H9 (cell line): Measurements from ENCODE around the gene SEPTIN5. TPM values are rescaled to one million over a fixed set of nuclear protein-coding genes. Genes with fewer than 3 reads are reported as not detected.
"Not testable (repeated sequence)": the region's sequence is repeated elsewhere in the genome, so short reads cannot be mapped to it uniquely, and the experiment has no call there.

ENCODE experiments used
- DNase-seq: peaks from one replicate; pipeline ENCODE4 v3.0.0-alpha.2; 2017
- H2AFZ ChIP-seq: one replicate; pipeline ENCODE4 v1.6.1; 2013; ENCODE audit warnings: mild to moderate bottlenecking, low read length, control low read depth, moderate library complexity
- H2AK5ac ChIP-seq: 2 replicates; pipeline ENCODE4 v1.6.1; 2013; ENCODE audit warnings: low read length, control low read depth, mixed read lengths; ENCODE audit not compliant: insufficient read length
- H2BK120ac ChIP-seq: one replicate; pipeline ENCODE4 v1.6.1; 2013; ENCODE audit warnings: low read depth, mild to moderate bottlenecking, low read length, control low read depth, inconsistent platforms; ENCODE audit not compliant: poor library complexity, severe bottlenecking
- H2BK12ac ChIP-seq: 2 replicates; pipeline ENCODE4 v1.6.1; 2013; ENCODE audit warnings: low read length, control low read depth, mixed read lengths, low read depth; ENCODE audit not compliant: insufficient read length
- H2BK15ac ChIP-seq: 2 replicates; pipeline ENCODE4 v1.6.1; 2013; ENCODE audit warnings: low read depth, low read length, control low read depth
- H2BK20ac ChIP-seq: one replicate; pipeline ENCODE4 v1.6.1; 2013; ENCODE audit warnings: low read depth, mild to moderate bottlenecking, low read length, control low read depth, inconsistent platforms; ENCODE audit not compliant: poor library complexity, severe bottlenecking
- H2BK5ac ChIP-seq: 2 replicates; pipeline ENCODE4 v1.6.1; 2013; ENCODE audit warnings: low read length, control low read depth, mixed read lengths; ENCODE audit not compliant: insufficient read length
- H3K14ac ChIP-seq: 2 replicates; pipeline ENCODE4 v1.6.1; 2013; ENCODE audit warnings: low read length, control low read depth; ENCODE audit not compliant: insufficient read depth
- H3K18ac ChIP-seq: 2 replicates; pipeline ENCODE4 v1.6.1; 2013; ENCODE audit warnings: low read depth, mild to moderate bottlenecking, mixed read lengths, low read length, control low read depth; ENCODE audit not compliant: insufficient read length
- H3K23ac ChIP-seq: 2 replicates; pipeline ENCODE4 v1.6.1; 2013; ENCODE audit warnings: low read length, control low read depth, mixed read lengths, low read depth; ENCODE audit not compliant: insufficient read length
- H3K23me2 ChIP-seq: 2 replicates; pipeline ENCODE4 v1.6.1; 2013; ENCODE audit warnings: low read depth, mild to moderate bottlenecking, mixed read lengths, low read length, control low read depth; ENCODE audit not compliant: insufficient read length, poor library complexity, severe bottlenecking
- H3K27ac ChIP-seq: 2 replicates; pipeline ENCODE4 v1.5.1; 2013; ENCODE audit warnings: low read length, control low read depth, mixed read lengths, low read depth; ENCODE audit not compliant: insufficient read length
- H3K27me3 ChIP-seq: 2 replicates; pipeline ENCODE4 v1.6.1; 2013; ENCODE audit warnings: low read length, control low read depth, inconsistent platforms; ENCODE audit not compliant: insufficient read depth
- H3K4ac ChIP-seq: 2 replicates; pipeline ENCODE4 v1.6.1; 2013; ENCODE audit warnings: low read depth, mild to moderate bottlenecking, control low read depth, inconsistent platforms, low read length, moderate library complexity
- H3K4me1 ChIP-seq: 2 replicates; pipeline ENCODE4 v1.6.1; 2013; ENCODE audit warnings: low read length, control low read depth, inconsistent platforms; ENCODE audit not compliant: insufficient read depth
- H3K4me2 ChIP-seq: 2 replicates; pipeline ENCODE4 v1.6.1; 2013; ENCODE audit warnings: low read length, control low read depth, mixed read lengths; ENCODE audit not compliant: insufficient read length, insufficient read depth
- H3K56ac ChIP-seq: 2 replicates; pipeline ENCODE4 v1.6.1; 2013; ENCODE audit warnings: low read depth, mild to moderate bottlenecking, mixed read lengths, low read length, control low read depth; ENCODE audit not compliant: insufficient read length
- H3K79me1 ChIP-seq: 2 replicates; pipeline ENCODE4 v1.6.1; 2013; ENCODE audit warnings: low read depth, mild to moderate bottlenecking, moderate library complexity, low read length, control low read depth, inconsistent platforms; ENCODE audit not compliant: insufficient read depth, poor library complexity, severe bottlenecking
- H3K79me2 ChIP-seq: 2 replicates; pipeline ENCODE4 v1.6.1; 2013; ENCODE audit warnings: low read length, control low read depth, inconsistent platforms; ENCODE audit not compliant: insufficient read depth
- H3K9ac ChIP-seq: 2 replicates; pipeline ENCODE4 v1.6.1; 2013; ENCODE audit warnings: low read length, control low read depth, mixed read lengths; ENCODE audit not compliant: insufficient read length; ENCODE audit errors: extremely low read depth
- H3K9me3 ChIP-seq: one replicate; pipeline ENCODE4 v1.6.1; 2013; ENCODE audit warnings: low read depth, low read length, inconsistent platforms; ENCODE audit not compliant: control insufficient read depth
- H3T11ph ChIP-seq: one replicate; pipeline ENCODE4 v1.6.1; 2013; ENCODE audit warnings: mild to moderate bottlenecking, low read length, control low read depth, inconsistent platforms
- H4K20me1 ChIP-seq: one replicate; pipeline ENCODE4 v1.6.1; 2013; ENCODE audit not compliant: control insufficient read depth, insufficient read length, insufficient read depth
- H4K5ac ChIP-seq: 2 replicates; pipeline ENCODE4 v1.6.1; 2013; ENCODE audit warnings: low read depth, mild to moderate bottlenecking, mixed read lengths, low read length, control low read depth; ENCODE audit not compliant: insufficient read length
- H4K8ac ChIP-seq: replicated peaks from 2 replicates; pipeline ENCODE4 v1.6.1; 2013; ENCODE audit warnings: low read length, control low read depth, mixed read lengths, low read depth; ENCODE audit not compliant: insufficient read length
- H4K91ac ChIP-seq: 2 replicates; pipeline ENCODE4 v1.6.1; 2013; ENCODE audit warnings: low read depth, mild to moderate bottlenecking, moderate library complexity, mixed read lengths, low read length, control low read depth; ENCODE audit not compliant: insufficient read length
- H3K27ac Mint-ChIP-seq, 3 experiments: 2 replicates in 2 of 3; 3 replicates in 1 of 3; pipeline ENCODE4 v1.8.0; 2020 to 2021; ENCODE audit warnings: mixed read lengths in 3 of 3, mild to moderate bottlenecking in 1 of 3, moderate library complexity in 1 of 3
- H3K27me3 Mint-ChIP-seq: 2 replicates; pipeline ENCODE4 v1.8.0; 2021; ENCODE audit warnings: low read depth, mild to moderate bottlenecking, moderate library complexity, mixed read lengths
- H3K36me3 Mint-ChIP-seq, 3 experiments: 2 replicates in 2 of 3; 3 replicates in 1 of 3; pipeline ENCODE4 v1.8.0; 2020 to 2021; ENCODE audit warnings: low read depth in 3 of 3, mixed read lengths in 3 of 3; ENCODE audit not compliant: insufficient read depth in 1 of 3
- H3K4me1 Mint-ChIP-seq, 2 experiments: 2 replicates each; pipeline ENCODE4 v1.8.0; 2020; ENCODE audit warnings: mixed read lengths in 2 of 2
- H3K4me3 Mint-ChIP-seq, 2 experiments: 2 replicates in 1 of 2; 3 replicates in 1 of 2; pipeline ENCODE4 v1.8.0; 2020 to 2021; ENCODE audit warnings: mild to moderate bottlenecking in 2 of 2, mixed read lengths in 2 of 2, moderate library complexity in 1 of 2
- H3K9me3 Mint-ChIP-seq, 2 experiments: 2 replicates in 1 of 2; 3 replicates in 1 of 2; pipeline ENCODE4 v1.8.0; 2020; ENCODE audit warnings: mild to moderate bottlenecking in 2 of 2, mixed read lengths in 2 of 2, moderate library complexity in 1 of 2
- WGBS: extraction: QIAGEN DNeasy Blood & Tissue Kit; methylation state at CpG from one replicate; pipeline ENCODE4 v1.1.7; 2013; ENCODE audit warnings: missing lambda C conversion rate, low lambda C conversion rate, mixed read lengths; ENCODE audit not compliant: insufficient read length; ENCODE audit errors: extremely low coverage; 5-methylcytosine and 5-hydroxymethylcytosine counted together
- total RNA-seq: library from RNA; stranded (reverse); gene quantifications from 2 replicates; pipeline ENCODE4 v1.2.1, GENCODE V29; 2021
- TF ChIP-seq, protein P1 (sequence below): fragments of 200-600 bp; sonication (generic); conservative IDR thresholded peaks from 3 replicates; pipeline ENCODE4 v1.8.0; 2021; ENCODE audit warnings: antibody characterized with exemption, mild to moderate bottlenecking

SEPTIN5 gene
- total RNA-seq, 1 experiment from 2014 or later, result 17.8 TPM

DNA sequence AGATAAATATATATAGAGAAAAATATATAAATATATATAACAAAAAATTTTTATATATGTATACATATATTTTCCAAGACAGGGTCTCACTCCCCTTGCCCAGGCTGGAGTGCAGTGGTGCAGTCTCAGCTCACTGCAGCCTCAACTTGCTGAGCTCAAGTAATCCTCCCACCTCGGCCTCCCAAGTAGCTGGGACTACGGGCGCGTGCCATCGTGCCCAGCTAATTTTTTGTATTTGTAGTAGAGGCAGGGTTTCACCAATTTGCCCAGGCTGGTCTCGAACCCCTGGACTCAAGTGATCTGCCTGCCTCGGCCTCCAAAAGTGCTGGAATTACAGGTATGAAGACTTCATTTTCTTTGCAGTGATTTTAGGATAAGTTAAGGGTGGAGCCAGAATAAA lies 38.9 kb upstream of the SEPTIN5 start:
- Histone ChIP-seq H2AK5ac (no peak overlapping the region), H3K14ac (no peak overlapping the region), H4K8ac (no peak overlapping the region), H4K91ac (no peak overlapping the region), H3K9me3 (no peaks in the 10 kb centered on the region), H3K23me2 (no peaks in the 10 kb centered on the region), H3K23ac (no peak overlapping the region), H3K18ac (no peak overlapping the region), H3K4me1 (peaks cover 2% of the 10 kb centered on the region; the same call in 1 of the 2 replicates), H3K27me3 (no peaks in the 10 kb centered on the region), H2BK15ac (no peak overlapping the region), H3T11ph (no peak overlapping the region), H2BK20ac (no peak overlapping the region), H3K27ac (no peak overlapping the region), H3K4ac (no peak overlapping the region), H3K79me2 (no peaks in the 10 kb centered on the region), H2BK120ac (no peak overlapping the region), H3K4me2 (no peak overlapping the region), H2AFZ (no peak overlapping the region), H2BK5ac (no peak overlapping the region), H4K5ac (no peak overlapping the region), H3K79me1 (no peaks in the 10 kb centered on the region), H2BK12ac (no peak overlapping the region), H3K9ac (no peak overlapping the region), H4K20me1 (no peaks in the 10 kb centered on the region), H3K56ac (no peak overlapping the region)
- Mint-ChIP-seq H3K27ac (no peak overlapping the region), H3K27me3 (peaks cover 15% of the 10 kb centered on the region), H3K4me1 (peaks cover 6 to 9% of the 10 kb centered on the region in 2 experiments), H3K9me3 (no peaks in the 10 kb centered on the region; a peak in 2 of 5 replicates), H3K36me3 (no peaks in the 10 kb centered on the region; a peak in 2 of 7 replicates), H3K4me3 (no peak overlapping the region)
- no CpG with 5 or more reads among the region's 7 CpGs for WGBS
- DNase-seq, result no peak
- TF ChIP-seq, protein P1, sequence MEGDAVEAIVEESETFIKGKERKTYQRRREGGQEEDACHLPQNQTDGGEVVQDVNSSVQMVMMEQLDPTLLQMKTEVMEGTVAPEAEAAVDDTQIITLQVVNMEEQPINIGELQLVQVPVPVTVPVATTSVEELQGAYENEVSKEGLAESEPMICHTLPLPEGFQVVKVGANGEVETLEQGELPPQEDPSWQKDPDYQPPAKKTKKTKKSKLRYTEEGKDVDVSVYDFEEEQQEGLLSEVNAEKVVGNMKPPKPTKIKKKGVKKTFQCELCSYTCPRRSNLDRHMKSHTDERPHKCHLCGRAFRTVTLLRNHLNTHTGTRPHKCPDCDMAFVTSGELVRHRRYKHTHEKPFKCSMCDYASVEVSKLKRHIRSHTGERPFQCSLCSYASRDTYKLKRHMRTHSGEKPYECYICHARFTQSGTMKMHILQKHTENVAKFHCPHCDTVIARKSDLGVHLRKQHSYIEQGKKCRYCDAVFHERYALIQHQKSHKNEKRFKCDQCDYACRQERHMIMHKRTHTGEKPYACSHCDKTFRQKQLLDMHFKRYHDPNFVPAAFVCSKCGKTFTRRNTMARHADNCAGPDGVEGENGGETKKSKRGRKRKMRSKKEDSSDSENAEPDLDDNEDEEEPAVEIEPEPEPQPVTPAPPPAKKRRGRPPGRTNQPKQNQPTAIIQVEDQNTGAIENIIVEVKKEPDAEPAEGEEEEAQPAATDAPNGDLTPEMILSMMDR, result no peak

DNA sequence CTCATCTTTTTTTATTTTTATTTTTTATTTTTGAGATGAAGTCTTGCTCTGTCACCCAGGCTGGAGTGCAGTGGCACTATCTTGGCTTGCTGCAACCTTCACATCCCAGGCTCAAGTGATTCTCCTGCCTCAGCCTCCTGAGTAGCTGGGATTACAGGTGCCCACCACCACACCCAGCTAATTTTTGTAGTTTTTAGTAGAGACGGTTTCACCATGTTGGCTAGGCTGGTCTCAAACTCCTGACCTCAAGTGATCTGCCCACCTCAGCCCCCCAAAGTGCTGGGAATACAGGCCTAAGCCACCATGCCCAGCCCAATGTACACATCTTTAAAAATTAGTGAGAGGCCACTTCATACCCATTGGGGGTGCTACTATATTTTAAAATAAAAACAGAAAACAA lies 37.9 kb upstream of the SEPTIN5 start:
- DNase-seq, H3K23me2 ChIP-seq, H2BK5ac ChIP-seq, H2AK5ac ChIP-seq, H3K27ac Mint-ChIP-seq, H3K4me2 ChIP-seq, H2AFZ ChIP-seq, H3K4me1 ChIP-seq, H4K20me1 ChIP-seq, H3K18ac ChIP-seq, H3K79me2 ChIP-seq, H3K36me3 Mint-ChIP-seq, H4K8ac ChIP-seq, H3K4me3 Mint-ChIP-seq, H3K9me3 Mint-ChIP-seq, H4K91ac ChIP-seq, H3K56ac ChIP-seq, H3K4ac ChIP-seq, H3T11ph ChIP-seq, H4K5ac ChIP-seq, H2BK20ac ChIP-seq, H2BK120ac ChIP-seq, H2BK12ac ChIP-seq, H2BK15ac ChIP-seq, H3K14ac ChIP-seq, H3K9ac ChIP-seq, H3K9me3 ChIP-seq, H3K79me1 ChIP-seq, H3K27me3 ChIP-seq, H3K27ac ChIP-seq, H3K23ac ChIP-seq: not testable (repeated sequence)
- peaks cover 6 to 12% of the 10 kb centered on the region in 2 experiments for H3K4me1 Mint-ChIP-seq
- WGBS, result no CpG with 5 or more reads among the region's 1 CpG
- H3K27me3 Mint-ChIP-seq, result peaks cover 15% of the 10 kb centered on the region
